Fibroblast of pulmonary artery (primary cell): ENCODE results near the gene SULT1C4.
"Not testable (repeated sequence)": the region's sequence is repeated elsewhere in the genome, so short reads cannot be mapped to it uniquely, and the experiment has no call there.

Source experiments
- DNase-seq: peaks from one replicate; pipeline ENCODE4 v3.0.0-alpha.2; 2010; ENCODE audit warnings: low read depth
- H3K4me3 ChIP-seq: replicated peaks from 2 replicates; pipeline ENCODE4 v1.5.1; 2011; ENCODE audit warnings: low read depth, mild to moderate bottlenecking, control low read depth, low read length, moderate library complexity
- CTCF ChIP-seq: IDR thresholded peaks from 2 replicates; pipeline ENCODE4 v1.5.1; 2011; ENCODE audit warnings: mild to moderate bottlenecking, control low read depth, low read length, inconsistent platforms; ENCODE audit errors: missing control alignments

The SULT1C4 gene

GRCh38 chr2:108423067-108423466, 45.3 kb downstream of the SULT1C4 start:
- DNase-seq, result no peak
- no peak overlapping the region for H3K4me3 ChIP-seq
- TF ChIP-seq CTCF, result no peak

DNA sequence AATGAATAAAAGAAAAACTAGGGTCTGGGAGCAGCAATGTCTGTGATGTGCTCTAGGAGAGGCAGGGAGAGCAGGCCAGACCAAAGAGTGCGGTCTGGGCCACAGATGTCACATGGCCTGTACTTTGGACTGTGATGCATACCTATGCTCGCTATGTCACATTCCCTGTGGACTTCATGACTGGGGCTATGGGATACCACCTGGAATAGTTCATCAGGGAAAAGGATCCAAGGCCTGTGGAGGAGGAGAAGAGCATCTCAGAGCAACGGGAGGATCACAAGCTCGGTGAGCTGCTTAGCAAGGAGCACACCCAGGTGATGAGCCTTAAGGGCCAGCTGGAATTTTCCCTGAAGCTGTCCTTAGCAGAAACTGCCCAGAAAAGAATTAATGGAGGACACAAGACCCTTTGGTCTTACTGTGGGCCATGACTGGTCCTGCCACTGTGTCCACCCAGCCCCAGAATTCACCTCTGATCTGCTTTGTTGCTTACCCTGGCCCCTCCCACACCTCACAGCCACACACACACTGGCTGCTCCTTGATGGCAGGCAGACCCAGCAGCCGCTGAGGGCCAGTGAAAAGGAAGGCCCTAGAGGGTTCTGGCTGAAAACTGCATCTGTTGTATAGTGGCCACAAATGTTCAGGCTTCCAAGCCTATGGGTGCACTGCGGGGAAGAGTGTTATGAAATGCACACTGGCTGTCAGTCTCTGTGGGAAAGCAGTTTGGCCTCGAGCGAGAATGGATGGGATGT, 45.9 kb downstream of the SULT1C4 start:
- no peak for TF ChIP-seq CTCF

DNA sequence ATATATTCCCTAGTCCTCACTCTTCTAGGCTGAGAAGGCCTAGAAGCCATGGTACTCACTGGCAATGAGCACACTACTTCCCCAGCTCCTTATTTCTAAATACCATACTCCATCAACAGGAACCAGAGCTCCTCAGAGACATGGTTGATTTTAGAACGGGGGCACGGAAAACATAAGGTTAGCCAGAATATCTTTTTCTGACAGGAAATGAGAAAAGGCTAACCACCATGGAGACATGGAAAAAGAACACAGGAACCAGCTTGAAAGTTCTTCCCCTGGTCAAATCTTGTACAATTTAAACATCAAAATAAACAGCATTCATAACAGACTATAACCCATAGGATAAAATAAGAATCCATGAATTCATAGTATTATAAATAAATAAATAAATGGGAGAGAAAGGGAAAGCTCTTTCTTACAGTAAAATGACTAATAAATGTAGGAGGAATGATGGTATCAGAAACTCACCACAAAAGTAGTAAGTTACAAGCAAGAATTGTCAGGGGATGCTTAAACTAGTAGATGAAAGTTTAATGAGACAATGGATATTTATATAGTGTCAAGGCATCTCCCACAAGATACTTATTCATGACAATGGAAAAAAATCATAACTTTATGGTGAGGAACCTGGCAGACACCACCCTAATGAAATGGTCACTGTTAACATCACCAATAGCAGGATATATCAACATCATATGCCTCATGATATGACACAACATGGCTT, 50.7 kb downstream of the SULT1C4 start:
- TF ChIP-seq CTCF, result no peak
- no peak overlapping the region for H3K4me3 ChIP-seq
- DNase-seq, result no peak

More for the DNA sequence above, 45.9 kb downstream of the SULT1C4 start:
- H3K4me3 ChIP-seq, result no peak overlapping the region
- no peak for DNase-seq

- not testable (repeated sequence) for DNase-seq, H3K4me3 ChIP-seq
Observed at GRCh38 chr2:108435578-108435977, 57.8 kb downstream of the SULT1C4 start.

DNA sequence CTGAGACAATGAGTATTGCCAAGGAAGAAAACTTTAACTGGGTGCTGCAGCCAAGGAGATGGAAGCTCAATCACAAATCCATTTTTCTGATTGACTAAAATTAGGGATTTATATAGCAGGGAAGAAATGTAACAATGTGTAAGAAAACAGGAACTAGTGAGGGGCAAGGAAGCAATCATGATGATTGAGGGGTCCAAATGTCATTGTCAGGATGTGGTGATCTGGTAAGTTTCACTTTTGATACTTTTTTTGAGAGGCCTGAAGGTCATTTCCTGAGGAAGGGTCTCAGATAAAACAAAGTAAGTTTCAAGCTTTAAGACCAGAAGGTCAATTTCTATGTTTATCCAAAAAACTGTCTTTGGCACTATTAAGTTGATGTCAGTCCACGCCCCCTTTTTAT, 59.2 kb downstream of the SULT1C4 start:
- TF ChIP-seq CTCF, result no peak

More for the DNA sequence above, 59.2 kb downstream of the SULT1C4 start:
- H3K4me3 ChIP-seq, result no peak overlapping the region
- DNase-seq, result no peak
